HepG2 (cell line): ENCODE measurements around the gene TM4SF1. TPM values are rescaled to one million over a fixed set of nuclear protein-coding genes. Genes with fewer than 3 reads are reported as not detected.

Experiments used
- ATAC-seq: fragments of 200-7000 bp; cut with Tn5 transposase; 3 replicates; pipeline ENCODE4 v1.9.1; 2020; ENCODE audit warnings: mild to moderate bottlenecking, moderate library complexity
- BruUV-seq: library from RNA; stranded (reverse); fragments of 400-500 nt; replicated peaks from 2 replicates; lab custom pipeline; 2021; lab: Mats Ljungman, UMichigan
- CTCF ChIA-PET: fragments of 300-600 bp; formaldehyde crosslinking; extraction: SDS; loops from one replicate; lab custom pipeline; 2021; ENCODE audit warnings: low total read pairs, inconsistent platforms, low intra/inter-chr PET ratio; lab: Yijun Ruan, JAX
- POLR2A ChIA-PET: fragments of 350-600 bp; sonication (Branson Sonifier 250); formaldehyde crosslinking; loops from one replicate; lab custom pipeline; 2020; ENCODE audit warnings: antibody characterized with exemption, inconsistent platforms; lab: Yijun Ruan, JAX
- DNase-seq: peaks from one replicate; pipeline ENCODE4 v3.0.0-alpha.2; 2015; ENCODE audit warnings: low spot score
- FAIRE-seq: peaks from 3 replicates; lab custom pipeline; 2011; peaks lifted over from hg19 to GRCh38; lab: Jason Lieb, UNC
- H2AFZ ChIP-seq: one replicate; pipeline ENCODE4 v1.6.1; 2011; ENCODE audit warnings: low read length, inconsistent platforms
- H3K27ac ChIP-seq: fragments of 300-600 bp; 3 replicates; pipeline ENCODE4 v1.8.0; 2011; ENCODE audit warnings: mixed run types, mild to moderate bottlenecking, mixed read lengths, low read length, inconsistent platforms; ENCODE audit not compliant: insufficient read depth; ENCODE audit errors: extremely low read length
- H3K27me3 ChIP-seq, 2 experiments: fragments of 200-600 bp in 1 of 2; 2 replicates in 1 of 2; 3 replicates in 1 of 2; pipeline versions ENCODE4 v1.6.0 to v1.8.0; 2011; ENCODE audit warnings: low read length in 2 of 2, mild to moderate bottlenecking in 2 of 2, moderate library complexity in 2 of 2, inconsistent platforms in 1 of 2; ENCODE audit not compliant: insufficient read depth in 2 of 2, control insufficient read depth in 1 of 2
- H3K36me3 ChIP-seq, 2 experiments: fragments of 200-600 bp in 1 of 2; replicated peaks in 1 of 2; 2 replicates in 1 of 2; 3 replicates in 1 of 2; pipeline versions ENCODE4 v1.5.1 to v1.8.0; 2011; ENCODE audit warnings: low read length in 2 of 2, inconsistent platforms in 1 of 2; ENCODE audit not compliant: insufficient read depth in 2 of 2, control insufficient read depth in 1 of 2
- H3K4me1 ChIP-seq: 2 replicates; pipeline ENCODE4 v1.5.1; 2012; ENCODE audit warnings: low read length, inconsistent platforms; ENCODE audit not compliant: insufficient read depth
- H3K4me2 ChIP-seq: 2 replicates; pipeline ENCODE4 v1.6.0; 2011; ENCODE audit warnings: low read depth, low read length, inconsistent platforms
- H3K4me3 ChIP-seq, 3 experiments: fragments of 200-600 bp in 1 of 3; sonication (generic), shearing (Covaris generic) in 1 of 3; replicated peaks in 1 of 3; 2 replicates each; pipeline ENCODE4 v1.5.1; 2011 to 2016; ENCODE audit warnings: low read length in 3 of 3, inconsistent platforms in 2 of 3, low read depth in 2 of 3, mild to moderate bottlenecking in 2 of 3, control low read depth in 1 of 3, mixed read lengths in 1 of 3; ENCODE audit not compliant: insufficient read depth in 1 of 3
- H3K79me2 ChIP-seq: one replicate; pipeline ENCODE4 v1.6.1; 2011; ENCODE audit warnings: low read length, inconsistent platforms; ENCODE audit not compliant: insufficient read depth
- H3K9ac ChIP-seq: 2 replicates; pipeline ENCODE4 v1.6.0; 2011; ENCODE audit warnings: mild to moderate bottlenecking, low read depth, low read length, inconsistent platforms; ENCODE audit not compliant: insufficient read depth
- H3K9me3 ChIP-seq: 2 replicates; pipeline ENCODE4 v1.5.1; 2012; ENCODE audit warnings: mild to moderate bottlenecking, low read length
- H4K20me1 ChIP-seq: 2 replicates; pipeline ENCODE4 v1.6.0; 2011; ENCODE audit warnings: inconsistent platforms, mild to moderate bottlenecking, low read length, moderate library complexity; ENCODE audit not compliant: insufficient read depth
- ASH2L ChIP-seq: fragments of 300-600, 200-600 bp; sonication (generic); IDR thresholded peaks from 2 replicates; pipeline ENCODE4 v1.7.0; 2017; ENCODE audit warnings: low read depth, mild to moderate bottlenecking, moderate library complexity, mixed read lengths, low read length; ENCODE audit not compliant: insufficient read length
- EHMT2 ChIP-seq: fragments of 200-600 bp; sonication (generic); IDR thresholded peaks from 2 replicates; pipeline ENCODE4 v1.7.0; 2017; ENCODE audit warnings: antibody characterized with exemption, low read depth, low read length, borderline replicate concordance
- HHEX ChIP-seq: IDR thresholded peaks from 2 replicates; pipeline ENCODE4 v1.6.1; 2016; ENCODE audit warnings: control low read depth
- LCORL ChIP-seq, 2 experiments: fragments of 450-650 bp in 1 of 2; sonication (generic) in 1 of 2; formaldehyde crosslinking in 1 of 2; IDR thresholded peaks; 2 replicates each; pipeline versions ENCODE4 v1.5.0 to v1.6.1; 2017 to 2020; ENCODE audit warnings: antibody characterized with exemption in 1 of 2, missing genetic modification reagents in 1 of 2
- NR2C2 ChIP-seq: sonication (generic); formaldehyde crosslinking; IDR thresholded peaks from 2 replicates; pipeline ENCODE4 v1.4.0; 2020; ENCODE audit warnings: missing genetic modification reagents, mild to moderate bottlenecking, moderate library complexity, borderline replicate concordance
- NR2F6 ChIP-seq, 2 experiments: IDR thresholded peaks; 2 replicates each; pipeline ENCODE4 v1.6.1; 2016; ENCODE audit warnings: antibody characterized with exemption in 1 of 2, mild to moderate bottlenecking in 1 of 2
- PREB ChIP-seq: sonication (generic); formaldehyde crosslinking; IDR thresholded peaks from 2 replicates; pipeline ENCODE4 v1.4.0; 2020; ENCODE audit warnings: missing genetic modification reagents
- RFXAP ChIP-seq: sonication (generic); formaldehyde crosslinking; IDR thresholded peaks from 2 replicates; pipeline ENCODE4 v1.4.0; 2020; ENCODE audit warnings: missing genetic modification reagents, borderline replicate concordance
- SOX6 ChIP-seq, 2 experiments: fragments of 450-650 bp in 1 of 2; sonication (generic) in 1 of 2; formaldehyde crosslinking in 1 of 2; IDR thresholded peaks; 2 replicates each; pipeline versions ENCODE4 v1.4.0 to v1.6.1; 2017 to 2020; ENCODE audit warnings: antibody characterized with exemption in 1 of 2, mild to moderate bottlenecking in 1 of 2, missing genetic modification reagents in 1 of 2
- YEATS4 ChIP-seq: sonication (generic); formaldehyde crosslinking; IDR thresholded peaks from 2 replicates; pipeline ENCODE4 v1.4.0; 2020; ENCODE audit warnings: missing genetic modification reagents, borderline replicate concordance
- ZBTB38 ChIP-seq: sonication (generic); formaldehyde crosslinking; IDR thresholded peaks from 2 replicates; pipeline ENCODE4 v1.5.1; 2020; ENCODE audit warnings: mild to moderate bottlenecking, missing genetic modification reagents
- ZNF354B ChIP-seq: sonication (generic); formaldehyde crosslinking; IDR thresholded peaks from 2 replicates; pipeline ENCODE4 v1.8.0; 2022; ENCODE audit warnings: mild to moderate bottlenecking, missing genetic modification reagents
- ZNF576 ChIP-seq: sonication (generic); formaldehyde crosslinking; IDR thresholded peaks from 2 replicates; pipeline ENCODE4 v1.4.0; 2020; ENCODE audit warnings: mild to moderate bottlenecking, missing genetic modification reagents
- ZNF891 ChIP-seq: sonication (generic); formaldehyde crosslinking; IDR thresholded peaks from 2 replicates; pipeline ENCODE4 v1.5.0; 2020; ENCODE audit warnings: mild to moderate bottlenecking, missing genetic modification reagents
- WGBS: methylation state at CpG from one replicate; pipeline ENCODE4 v1.1.6; 2017; ENCODE audit warnings: low lambda C conversion rate; 5-methylcytosine and 5-hydroxymethylcytosine counted together
- in situ Hi-C: cut with HindIII; loops from 2 replicates; pipeline ENCODE4 v1.10.0; 2017; ENCODE audit warnings: low pct_unique_long_range_greater_than_20kb; ENCODE audit not compliant: extremely low pct_ligation_motif_present
- intact Hi-C: fragments of 100-400 bp; cut with micrococcal nuclease; formaldehyde crosslinking; loops from one replicate; pipeline ENCODE4 v1.10.0; 2022; ENCODE audit not compliant: unreplicated experiment
- polyA plus RNA-seq, 8 experiments: library from polyadenylated mRNA; depleted of rRNA in 3 of 8; stranded (reverse) in 7 of 8; unstranded in 1 of 8; fragments of >200 nt; fragmentation: Illumina TruSeq in 4 of 8; extraction: Trizol in 4 of 8; gene quantifications; 2 replicates each; pipeline versions ENCODE4 v1.2.1 to v1.2.3, GENCODE V29; 2011 to 2016; ENCODE audit warnings: low read depth in 4 of 8, missing spikeins in 1 of 8, mixed read lengths in 1 of 8; ENCODE audit not compliant: insufficient read depth in 1 of 8
- total RNA-seq, 5 experiments: library from RNA; depleted of rRNA; stranded (reverse); fragments of >200 nt; fragmentation: Illumina TruSeq; extraction: Trizol; gene quantifications; 2 replicates each; pipeline ENCODE4 v1.2.3, GENCODE V29; 2016; ENCODE audit warnings: low read depth in 1 of 5

The TM4SF1 gene
- total and polyA plus RNA-seq, 2 of the 13 experiments (the other 11 are each of a cell fraction or from before 2014, with no cell fraction given): 431 to 1,359 TPM

DNA sequence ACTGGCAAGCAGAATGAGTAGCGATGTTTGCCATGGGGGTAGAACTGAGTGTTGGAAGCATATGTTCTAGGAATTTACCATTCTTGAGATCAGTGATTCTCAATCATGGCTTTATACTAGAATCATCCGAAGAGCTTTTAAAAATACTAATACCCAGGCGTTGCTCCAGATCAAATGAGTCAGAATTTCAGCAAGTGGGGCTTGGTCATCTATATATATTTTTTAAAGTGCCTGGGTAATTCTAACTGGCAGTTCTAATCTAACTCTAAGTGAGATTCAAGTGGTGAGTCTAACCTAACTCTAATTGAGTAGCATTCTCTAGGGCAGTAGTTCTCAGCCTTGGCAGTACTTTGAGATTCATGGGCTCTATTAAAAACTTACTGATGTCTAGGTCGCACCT, 20.8 kb downstream of the TM4SF1 start:
- no peak overlapping the region for H3K4me3 ChIP-seq
- peaks cover 6% of the 10 kb centered on the region for H3K79me2 ChIP-seq
- H3K27me3 ChIP-seq: no peaks in the 10 kb centered on the region
- no peaks in the 10 kb centered on the region for H3K36me3 ChIP-seq
- no peaks in the 10 kb centered on the region for H3K9me3 ChIP-seq
- no peak overlapping the region for H2AFZ ChIP-seq
- ChIA-PET CTCF (no interaction called here), POLR2A (interaction anchor here (0.9 to 7.4 kb wide), 10 partner anchors 9 to 137 kb away, joined by 3 to 144 read pairs (median 10); partner anchors contain the start of gene TM4SF1)
- 77% methylated on average over 4 of the region's 4 CpGs for WGBS
- H3K27ac ChIP-seq: peak overlapping the region; percentile 99
- BruUV-seq: TSS peak; percentile 97
- H3K9ac ChIP-seq: peak overlapping the region; percentile 85
- H3K4me2 ChIP-seq: peak overlapping the region; percentile 76
- no peak for ATAC-seq
- TF ChIP-seq ZBTB38 (no peak), LCORL (IDR thresholded peaks at IDR 0.05) (no peak), LCORL (CRISPR knock-in tag; IDR thresholded peaks at IDR 0.05) (peak; percentile 6; the same call in 1 of the 2 replicates), RFXAP (CRISPR knock-in tag) (no peak), ZNF891 (CRISPR knock-in tag) (no peak), ASH2L (peak; percentile 36), EHMT2 (0 out of 2 replicates have a peak, but pooled peaks have one; percentile 8), YEATS4 (CRISPR knock-in tag) (0 out of 2 replicates have a peak, but pooled peaks have one; percentile 4)
- DNase-seq: no peak
- FAIRE-seq: no peak
- no peaks in the 10 kb centered on the region for H4K20me1 ChIP-seq
- H3K4me1 ChIP-seq: peaks cover 79% of the 10 kb centered on the region
- intact Hi-C loops: loop anchor here (1.0 to 2.0 kb wide), 3 partner anchors 13 to 36 kb away; partner anchors contain the start of gene TM4SF1
- in situ Hi-C loops: no loop called here

DNA sequence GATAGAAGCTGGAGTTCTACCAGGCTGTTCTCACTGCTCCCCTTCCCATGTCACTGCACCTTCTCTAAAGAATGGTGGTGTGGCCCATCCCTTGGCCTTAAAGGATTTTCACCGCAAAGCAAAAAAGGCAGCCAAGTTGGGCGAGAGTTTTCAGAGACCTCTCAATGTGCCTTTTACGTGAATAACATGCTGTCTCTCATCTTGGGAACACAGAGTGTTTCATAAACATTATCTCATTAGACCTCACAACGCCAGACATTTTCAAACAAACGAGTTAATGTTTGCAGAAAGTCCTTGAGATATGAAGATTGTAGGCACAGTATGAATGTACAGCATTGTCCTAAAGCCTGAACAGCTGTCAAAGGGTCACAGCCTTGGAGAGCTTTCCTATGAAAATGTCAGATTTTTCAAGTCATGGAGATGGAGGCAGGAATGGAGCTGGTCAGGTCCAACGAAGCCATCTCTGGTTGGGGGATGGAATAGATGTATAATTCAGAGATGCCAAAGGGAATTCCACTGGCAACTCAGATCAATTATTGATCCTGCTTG, 21.3 kb downstream of the TM4SF1 start:
- intact Hi-C loops (loop anchor here (1.0 to 2.0 kb wide), 3 partner anchors 13 to 37 kb away; partner anchors contain the start of gene TM4SF1), in situ Hi-C loops (no loop called here)
- Histone ChIP-seq H3K79me2 (peaks cover 6% of the 10 kb centered on the region), H3K4me1 (peaks cover 80% of the 10 kb centered on the region), H4K20me1 (no peaks in the 10 kb centered on the region), H3K27me3 (no peaks in the 10 kb centered on the region), H3K9me3 (no peaks in the 10 kb centered on the region), H3K9ac (peak overlapping the region; percentile 85), H3K27ac (peak overlapping the region; percentile 99), H3K4me2 (peak overlapping the region; percentile 76), H2AFZ (no peak overlapping the region), H3K36me3 (no peaks in the 10 kb centered on the region), H3K4me3 (peak overlapping the region in 1 of 3 experiments; percentile 37; a peak in 1 of 6 replicates)
- ChIA-PET POLR2A (interaction anchor here (0.9 to 7.4 kb wide), 11 partner anchors 9 to 137 kb away, joined by 3 to 144 read pairs (median 9); partner anchors contain the start of gene TM4SF1), CTCF (no interaction called here)
- FAIRE-seq: peak; percentile 91
- ATAC-seq: peak; percentile 96
- DNase-seq: peak; percentile 99
- BruUV-seq: no TSS peak
- 0% methylated on average over 6 of the region's 6 CpGs for WGBS
- TF ChIP-seq HHEX (CRISPR knock-in tag) (peak; percentile 21; the same call in 1 of the 2 replicates), ZNF576 (CRISPR knock-in tag) (no peak), PREB (no peak), ZNF354B (no peak; the same call in 1 of the 2 replicates), SOX6 (IDR thresholded peaks at IDR 0.05) (no peak), SOX6 (CRISPR knock-in tag; IDR thresholded peaks at IDR 0.05) (peak; percentile 97), NR2C2 (CRISPR knock-in tag) (peak; percentile 59; the same call in 1 of the 2 replicates), NR2F6 (IDR thresholded peaks at IDR 0.05) (peak; percentile 98), NR2F6 (CRISPR knock-in tag; IDR thresholded peaks at IDR 0.05) (peak; percentile 98)
